Mucosa of gallbladder (tissue), 1 donor: ENCODE results near the gene NELFCD. TPM values are rescaled to one million over a fixed set of nuclear protein-coding genes. Genes with fewer than 3 reads are reported as not detected.
"Not testable (repeated sequence)": the region's sequence is repeated elsewhere in the genome, so short reads cannot be mapped to it uniquely, and the experiment has no call there.

Experiments used
- DNase-seq: peaks from one replicate; pipeline ENCODE4 v3.0.0-alpha.2; 2020; ENCODE audit warnings: low spot score
- total RNA-seq: library from RNA; stranded (reverse); gene quantifications from one replicate; pipeline ENCODE4 v1.2.1, GENCODE V29; 2021
- donor health status: DM: no; HTN: no; CAD: no.

Gene NELFCD
- total RNA-seq, 1 donor from 2014 or later: 55.2 TPM

- no peak for DNase-seq
These were observed 44.5 kb downstream of the NELFCD start for GRCh38 chr20:59025511-59025910.

- no peak for DNase-seq
These were observed 46.1 kb downstream of the NELFCD start for GRCh38 chr20:59026904-59027740.

- no peak for DNase-seq
These were observed 46.8 kb downstream of the NELFCD start for GRCh38 chr20:59027741-59028320.

- no peak for DNase-seq
These were observed 47.8 kb downstream of the NELFCD start for GRCh38 chr20:59028812-59029211.

- no peak for DNase-seq
These were observed 50.0 kb downstream of the NELFCD start for GRCh38 chr20:59030911-59031563.

GRCh38 chr20:59031564-59032022 lies 50.5 kb downstream of the NELFCD start:
- no peak for DNase-seq

- DNase-seq: peak; percentile 96
These were observed 51.1 kb downstream of the NELFCD start, which contains the start of gene ATP5F1E for GRCh38 chr20:59032023-59032712. Gene ATP5F1E, minus strand, starts transcription at chr20:59032335. Its CDS starts 84 bp downstream, at chr20:59032251.

GRCh38 chr20:59032713-59033059 lies 51.6 kb downstream of the NELFCD start:
- DNase-seq: no peak

- DNase-seq: no peak
These were observed 52.0 kb downstream of the NELFCD start for GRCh38 chr20:59033093-59033492.

GRCh38 chr20:59033616-59034165 lies 52.6 kb downstream of the NELFCD start:
- no peak for DNase-seq

GRCh38 chr20:59035381-59035780 lies 54.3 kb downstream of the NELFCD start:
- DNase-seq: no peak

GRCh38 chr20:59037386-59037785 lies 56.3 kb downstream of the NELFCD start:
- DNase-seq: no peak

- no peak for DNase-seq
These were observed 58.2 kb downstream of the NELFCD start for GRCh38 chr20:59039233-59039632.

- no peak for DNase-seq
These were observed 59.6 kb downstream of the NELFCD start for GRCh38 chr20:59040667-59041066.

- not testable (repeated sequence) for DNase-seq
These were observed 60.4 kb downstream of the NELFCD start for GRCh38 chr20:59041487-59041886.

GRCh38 chr20:59042151-59042795 lies 61.2 kb downstream of the NELFCD start, which contains the start of gene PRELID3B:
Gene PRELID3B, minus strand, starts transcription at chr20:59042786. Its CDS starts 56 bp downstream, at chr20:59042730.
- DNase-seq: no peak

- DNase-seq: peak; percentile 93
These were observed 62.0 kb downstream of the NELFCD start for GRCh38 chr20:59042796-59043631.

- DNase-seq: no peak
These were observed 62.6 kb downstream of the NELFCD start for GRCh38 chr20:59043698-59044097.

GRCh38 chr20:59044295-59044694 lies 63.2 kb downstream of the NELFCD start:
- no peak for DNase-seq
